Stimulated activated CD4-positive, alpha-beta T cell treated with anti-CD3 and anti-CD28 coated beads, Interleukin-4, amount 100 ng/mL, for 24 hours (primary cell): ENCODE results near the gene TFF1.
"Not testable (repeated sequence)": the region's sequence is repeated elsewhere in the genome, so short reads cannot be mapped to it uniquely, and the experiment has no call there.

Experiments
- DNase-seq: peaks from one replicate; pipeline ENCODE4 v3.0.0-alpha.2; 2020

The TFF1 gene

DNA sequence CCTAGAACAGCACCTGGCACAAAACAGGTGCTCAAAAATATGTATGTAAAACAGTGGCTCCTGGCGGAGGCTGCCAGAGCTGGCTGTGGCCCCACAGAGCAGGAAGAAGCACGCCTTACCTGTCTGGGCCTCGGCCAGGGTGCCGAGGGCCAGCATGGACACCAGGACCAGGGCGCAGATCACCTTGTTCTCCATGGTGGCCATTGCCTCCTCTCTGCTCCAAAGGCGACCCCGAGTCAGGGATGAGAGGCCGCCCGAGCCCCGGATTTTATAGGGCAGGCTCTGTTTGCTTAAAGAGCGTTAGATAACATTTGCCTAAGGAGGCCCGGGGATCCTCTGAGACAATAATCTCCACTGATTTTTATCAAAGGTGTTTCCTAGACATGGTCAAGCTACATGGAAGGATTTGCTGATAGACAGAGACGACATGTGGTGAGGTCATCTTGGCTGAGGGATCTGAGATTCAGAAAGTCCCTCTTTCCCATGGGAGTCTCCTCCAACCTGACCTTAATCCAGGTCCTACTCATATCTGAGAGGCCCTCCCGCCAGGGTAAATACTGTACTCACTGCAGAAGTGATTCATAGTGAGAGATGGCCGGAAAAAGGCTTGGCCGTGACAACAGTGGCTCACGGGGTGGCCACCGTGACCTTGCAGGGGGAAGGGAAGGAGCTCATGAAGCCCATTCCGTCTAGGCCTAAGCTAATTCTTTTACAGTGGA, at the start of gene TFF1:
TSS of gene TFF1 (minus strand) at position 244 of the 719 bp plus-strand sequence. CDS start at position 204, 40 bp downstream.
- DNase-seq, result no peak

DNA sequence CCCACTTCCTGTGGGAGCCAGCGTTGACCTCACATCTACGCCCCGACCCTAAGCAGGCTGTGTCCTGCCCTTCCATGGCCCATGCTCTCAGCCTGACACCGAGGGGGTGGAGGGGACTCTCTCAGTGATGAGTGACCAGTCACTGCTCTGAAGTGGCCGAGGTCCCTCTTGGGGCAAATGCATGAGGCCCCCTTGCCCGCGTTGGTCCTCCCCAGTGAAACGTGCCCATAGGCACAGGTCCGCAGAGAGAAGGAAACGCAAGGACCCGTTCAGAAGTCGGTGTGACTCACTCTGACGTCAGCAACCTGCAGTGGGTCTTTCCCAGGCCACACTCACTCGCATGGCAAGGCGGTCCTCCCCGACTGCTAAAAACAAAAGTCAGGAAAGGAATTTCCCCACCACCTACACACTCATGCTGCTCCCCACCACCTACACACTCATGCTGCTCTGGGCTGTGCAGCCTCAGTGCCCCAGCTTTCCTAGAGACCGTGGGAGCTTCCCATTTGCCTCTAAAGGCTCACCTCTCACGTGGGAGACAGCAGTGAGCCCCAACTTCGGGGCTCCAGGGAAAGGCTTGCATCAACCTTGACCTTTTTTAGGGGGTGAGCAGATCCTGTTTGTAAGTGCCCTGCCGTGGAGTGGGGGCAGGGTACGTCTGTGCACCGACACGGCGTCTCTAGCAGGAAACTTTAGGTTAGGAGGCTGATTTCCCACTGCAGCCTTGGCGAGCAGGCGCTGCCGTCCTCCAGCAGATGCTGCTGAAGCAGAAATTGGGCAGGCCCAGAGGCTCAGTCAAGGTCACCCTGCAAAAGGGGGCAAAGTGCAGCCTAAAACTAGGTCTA, 48.8 kb upstream of the TFF1 start:
- peak; percentile 97 for DNase-seq

DNA sequence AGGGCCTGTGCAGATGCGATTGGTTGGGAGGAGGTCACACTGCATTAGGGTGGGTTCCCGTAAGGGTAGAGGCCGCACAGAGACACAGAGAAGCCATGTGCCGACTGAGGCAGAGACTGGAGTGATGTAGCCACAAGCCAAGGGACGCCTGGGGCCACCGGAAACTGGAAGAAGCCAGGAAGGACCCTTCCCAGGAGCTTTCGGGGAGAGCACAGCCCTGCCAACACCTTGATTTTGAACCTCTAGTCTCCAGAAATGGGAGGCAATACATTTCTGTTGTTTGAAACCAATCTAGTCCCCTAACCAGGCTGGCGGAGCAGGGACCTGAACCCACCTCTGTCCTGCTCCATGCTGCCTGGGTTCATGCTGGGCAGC, 48.2 kb upstream of the TFF1 start:
- no peak for DNase-seq

DNA sequence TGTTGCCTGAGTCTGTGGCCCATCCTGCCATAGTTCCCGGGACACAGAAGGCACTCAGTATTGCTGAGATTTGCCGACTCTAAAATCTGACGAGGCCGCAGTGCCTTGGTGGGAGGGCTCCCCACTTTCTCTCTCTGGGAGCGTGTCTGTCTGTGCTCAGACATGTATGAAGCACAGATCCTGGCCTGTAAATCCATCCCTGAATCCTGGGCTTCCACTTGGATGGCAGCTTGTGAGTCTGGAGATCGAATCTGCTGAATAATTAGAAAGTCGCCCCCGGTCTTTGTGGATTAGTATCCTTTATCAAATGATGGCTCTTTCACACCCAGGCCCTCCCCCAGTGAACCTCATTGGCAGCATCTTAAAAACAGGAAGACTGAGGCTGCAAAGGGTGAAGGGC, 47.7 kb upstream of the TFF1 start:
- DNase-seq, result no peak

DNA sequence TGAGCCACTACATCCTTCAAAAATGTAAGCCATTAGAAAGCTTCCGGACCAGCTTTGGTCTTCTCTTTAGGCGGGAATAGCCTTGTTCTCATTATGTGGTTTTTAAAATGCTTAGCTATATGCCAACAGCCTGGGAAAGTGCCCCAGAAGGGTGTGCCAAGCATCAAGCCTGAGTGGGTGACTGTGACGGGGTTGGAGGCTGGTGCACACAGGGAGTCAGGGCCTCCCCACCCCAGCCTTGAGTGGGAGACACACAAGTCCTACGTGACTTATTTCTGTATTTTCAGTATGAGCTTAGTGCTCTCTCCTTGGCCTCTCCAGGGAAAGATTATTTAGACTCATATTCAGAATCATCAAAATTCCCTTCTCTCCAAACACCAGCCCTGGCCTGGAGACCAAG, 47.2 kb upstream of the TFF1 start:
- DNase-seq, result peak; percentile 66

DNA sequence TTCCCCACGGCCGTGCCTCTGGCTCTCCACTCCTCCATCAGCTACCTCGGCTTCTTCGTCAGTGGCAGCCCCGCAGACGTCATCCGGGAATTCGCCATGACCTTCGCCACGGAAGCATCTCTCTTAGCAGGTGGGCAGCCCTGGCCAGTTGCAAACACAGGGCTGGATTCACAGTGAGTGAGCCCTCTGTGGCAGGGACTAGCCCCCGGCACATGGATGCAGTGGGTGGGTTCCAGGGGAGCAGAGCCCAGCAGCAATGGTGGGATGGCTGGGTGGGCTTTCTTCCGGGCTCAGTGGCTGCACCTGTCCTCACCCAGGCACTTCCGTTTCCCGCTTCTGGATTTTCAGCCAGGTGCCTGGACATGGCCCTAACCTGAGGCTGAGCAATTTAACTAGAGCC, 46.8 kb upstream of the TFF1 start:
- DNase-seq, result no peak

DNA sequence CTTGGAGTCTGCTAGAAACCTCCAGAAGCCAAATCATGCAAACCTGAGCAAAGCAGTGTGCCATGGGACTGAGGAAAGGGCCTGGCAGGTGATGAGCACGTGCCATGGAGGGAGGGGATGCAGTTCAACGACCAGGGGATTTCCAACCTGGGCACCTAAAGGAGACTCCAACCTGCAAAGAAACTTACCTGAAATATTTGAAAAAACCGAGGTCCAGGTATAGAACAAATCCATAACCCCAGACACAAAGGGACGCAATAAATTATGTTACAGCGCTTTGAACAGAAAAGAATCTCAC, 46.2 kb upstream of the TFF1 start:
- no peak for DNase-seq

DNA sequence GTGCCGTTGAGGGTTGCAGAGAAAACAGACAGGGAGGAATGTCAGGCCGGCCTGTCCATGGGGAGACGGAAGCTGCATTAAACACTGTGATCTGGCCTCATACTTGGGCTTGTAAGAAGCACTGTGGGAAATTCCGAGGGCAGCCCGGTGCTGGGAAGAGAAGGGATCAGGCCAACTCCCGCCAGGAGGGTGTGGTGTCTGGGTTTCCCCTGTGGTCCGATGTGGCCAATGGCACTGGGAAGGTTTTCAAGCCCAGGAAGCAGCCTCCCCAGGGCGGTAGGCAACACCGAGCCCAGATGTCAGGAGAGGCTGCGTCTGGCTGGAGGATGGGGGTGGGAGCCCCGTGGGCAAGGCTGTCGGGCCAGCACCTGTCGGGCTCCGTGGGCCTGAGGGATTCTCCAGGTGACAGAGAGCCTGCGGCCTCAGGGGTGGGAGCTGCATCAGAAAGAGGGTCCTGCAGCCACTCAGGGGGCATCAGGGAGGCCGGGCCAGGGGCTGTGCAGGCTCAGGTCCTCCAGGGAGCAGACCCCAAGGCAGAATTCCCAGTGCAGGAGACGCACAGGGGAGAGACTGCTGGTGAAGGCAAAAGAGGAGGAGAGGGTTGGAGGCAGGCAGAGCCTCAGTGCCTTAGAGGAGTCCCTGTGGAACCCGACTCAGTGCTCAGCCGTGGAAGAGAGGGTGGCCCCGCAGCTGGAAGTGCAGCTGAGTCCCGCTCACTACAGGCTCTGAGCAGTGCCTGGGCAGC, 45.7 kb upstream of the TFF1 start:
- DNase-seq, result no peak

DNA sequence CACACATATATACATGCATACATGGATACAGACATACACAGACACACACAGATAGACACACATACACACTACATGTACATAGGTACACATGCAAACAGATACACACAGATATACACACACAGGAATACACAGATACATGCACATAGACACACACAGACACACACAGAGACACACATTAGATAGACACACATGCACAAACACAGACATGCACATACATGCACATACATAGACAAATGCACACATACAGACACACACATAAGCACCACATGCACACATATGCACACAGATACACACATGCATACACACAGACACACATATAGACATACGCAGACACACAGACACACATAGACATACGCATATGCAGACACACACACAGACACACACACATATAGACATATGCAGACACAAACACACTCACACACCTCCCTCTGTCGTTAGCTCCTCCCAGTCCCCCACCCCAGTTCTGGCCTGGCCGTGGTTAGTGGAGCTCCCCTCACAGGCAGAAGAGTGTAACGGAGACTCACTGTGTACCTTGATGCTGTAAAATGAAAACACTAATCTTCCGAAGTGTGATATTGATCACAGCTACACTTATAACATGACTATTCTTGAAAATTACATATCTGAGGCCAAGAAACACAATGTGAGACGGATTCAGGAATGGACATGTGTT, 45.0 kb upstream of the TFF1 start:
- peak; percentile 48 for DNase-seq

DNA sequence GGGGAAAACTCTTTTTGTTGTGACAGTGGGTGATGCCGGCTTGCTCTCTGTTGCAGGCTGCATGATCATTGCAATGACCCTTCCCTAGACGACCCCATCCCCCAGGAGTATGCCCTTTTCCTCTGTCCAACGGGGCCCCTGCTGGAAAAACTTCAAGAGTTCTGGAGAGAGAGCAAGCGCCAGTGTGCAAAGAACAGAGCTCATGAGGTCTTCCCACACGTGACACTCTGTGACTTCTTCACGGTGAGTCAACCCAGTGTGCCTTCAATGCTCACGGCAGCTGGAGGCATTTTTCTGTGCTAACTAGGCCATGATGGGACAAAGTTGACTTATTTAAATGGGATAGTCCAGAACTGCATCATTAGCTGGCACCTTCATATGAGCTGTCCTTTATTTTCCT, 43.0 kb upstream of the TFF1 start:
- DNase-seq, result no peak

DNA sequence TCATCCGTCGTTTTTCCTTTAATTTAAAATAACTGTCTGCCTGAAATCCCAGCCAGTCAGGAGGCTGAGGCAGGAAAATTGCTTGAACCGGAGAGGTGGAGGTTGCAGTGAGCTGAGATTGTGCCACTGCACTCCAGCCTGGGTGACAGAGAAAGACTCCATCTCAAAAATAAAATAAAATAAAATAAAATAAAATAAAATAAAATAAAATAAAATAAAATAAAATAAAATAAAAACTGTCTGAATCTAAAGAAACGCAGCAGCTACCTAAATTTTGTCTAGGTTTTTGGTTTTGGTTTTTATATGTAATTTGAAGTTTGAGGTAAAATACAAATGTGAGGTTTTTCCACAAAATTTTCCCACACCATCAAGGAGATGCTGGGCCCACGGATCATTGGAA, 42.4 kb upstream of the TFF1 start:
- DNase-seq, result not testable (repeated sequence)

DNA sequence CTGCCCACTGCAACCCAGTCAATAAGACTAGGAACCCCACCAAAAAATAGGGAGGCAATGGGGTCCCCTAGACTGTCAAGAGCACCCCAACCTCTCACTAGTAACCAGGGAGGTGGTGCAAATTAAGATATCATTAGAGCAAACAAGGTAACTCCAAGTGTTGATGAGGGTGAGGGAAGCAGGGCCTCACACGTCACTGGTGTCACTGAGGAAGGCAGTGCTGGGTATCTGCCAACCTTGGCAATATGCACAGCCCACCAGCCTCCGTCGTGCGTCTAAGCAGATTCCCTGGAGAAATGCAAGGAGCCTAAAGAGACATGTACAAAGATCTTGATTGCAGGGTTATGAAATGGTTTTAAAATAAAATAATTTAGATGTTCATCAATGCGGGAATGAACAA, 41.1 kb upstream of the TFF1 start:
- no peak for DNase-seq

DNA sequence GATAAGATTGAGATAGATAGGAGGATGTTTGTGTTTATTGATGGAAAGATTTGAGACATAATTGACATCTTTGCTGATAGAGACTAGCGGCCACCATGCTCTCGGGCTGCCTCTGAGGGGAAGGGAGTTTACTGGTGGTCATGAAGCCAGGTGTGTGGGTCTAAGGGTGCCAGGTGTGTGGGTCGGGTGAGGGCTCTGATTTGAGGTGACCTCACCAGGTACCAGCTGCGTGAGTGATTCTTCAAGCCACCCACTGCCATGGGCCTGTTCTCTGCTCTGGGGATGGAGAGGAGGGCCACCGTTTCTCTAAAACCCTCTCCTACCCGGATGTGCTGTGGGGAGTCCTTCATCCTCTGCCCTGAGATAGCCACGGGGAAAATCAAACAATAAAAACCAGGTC, 40.5 kb upstream of the TFF1 start:
- no peak for DNase-seq

DNA sequence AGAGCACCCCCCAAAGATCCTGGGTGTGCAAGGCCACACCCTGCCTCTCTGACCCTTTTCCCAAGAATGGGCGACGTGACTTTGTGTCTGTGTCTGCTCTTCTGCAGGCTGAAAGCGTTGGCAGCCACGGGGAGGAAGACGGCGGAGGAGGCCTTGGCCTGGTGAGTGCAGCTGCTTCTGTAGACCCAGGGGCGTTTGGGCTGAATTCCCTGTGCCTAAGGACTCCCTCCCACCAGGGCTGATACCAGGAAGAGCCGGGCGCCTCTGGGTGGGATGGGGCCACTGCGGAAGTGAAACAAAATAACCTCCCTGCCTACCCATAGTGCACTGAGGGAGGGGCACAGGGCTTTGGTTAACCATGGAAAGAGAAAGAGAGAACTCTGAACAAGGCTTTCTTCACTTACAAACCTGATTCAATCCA, 39.9 kb upstream of the TFF1 start:
- DNase-seq, result peak; percentile 62

DNA sequence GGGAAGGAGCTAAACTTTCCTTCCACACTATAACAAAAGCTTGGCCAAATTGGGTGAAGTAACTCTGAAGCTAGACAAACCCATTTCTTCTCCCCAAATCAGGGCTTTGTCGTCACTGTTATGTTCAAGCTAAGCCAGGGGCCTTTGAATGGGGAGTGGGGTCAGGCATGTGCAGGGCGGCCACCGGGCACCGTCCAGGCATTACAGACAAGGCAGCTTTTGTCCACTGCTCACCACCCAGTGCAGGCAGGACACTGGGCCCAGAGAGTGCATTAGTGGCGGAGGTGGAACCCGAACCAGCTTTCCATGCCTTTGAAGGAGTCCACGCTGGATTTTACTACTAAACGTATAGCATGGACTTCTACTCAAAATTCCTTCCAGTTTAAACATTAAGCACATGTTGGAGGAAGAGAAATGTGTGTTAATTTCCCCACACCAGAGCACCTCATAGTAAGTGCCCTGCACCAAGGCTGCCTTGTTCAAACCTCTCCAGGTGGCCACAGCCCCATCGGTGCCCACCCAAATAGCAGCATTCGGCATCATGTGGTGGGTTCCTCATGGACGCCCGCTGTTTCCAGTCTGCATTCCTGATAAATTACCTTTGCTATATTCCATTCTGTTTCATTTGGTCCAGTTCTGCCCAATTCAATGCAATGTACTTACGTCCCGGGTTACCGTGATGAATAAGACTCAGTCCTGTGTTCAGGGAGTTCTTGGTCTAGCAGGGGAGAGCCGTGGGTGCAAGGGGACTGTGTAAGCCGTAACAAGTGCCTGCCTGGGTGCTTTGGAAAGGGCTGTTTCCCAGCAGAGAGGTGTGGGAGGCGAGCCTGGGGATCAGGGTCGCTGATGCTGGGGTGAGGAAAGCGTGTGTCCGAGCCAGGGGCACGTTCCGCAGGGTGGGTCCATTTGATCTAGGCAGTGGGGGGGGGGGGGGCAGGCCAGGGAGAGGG, 39.0 kb upstream of the TFF1 start:
- no peak for DNase-seq

DNA sequence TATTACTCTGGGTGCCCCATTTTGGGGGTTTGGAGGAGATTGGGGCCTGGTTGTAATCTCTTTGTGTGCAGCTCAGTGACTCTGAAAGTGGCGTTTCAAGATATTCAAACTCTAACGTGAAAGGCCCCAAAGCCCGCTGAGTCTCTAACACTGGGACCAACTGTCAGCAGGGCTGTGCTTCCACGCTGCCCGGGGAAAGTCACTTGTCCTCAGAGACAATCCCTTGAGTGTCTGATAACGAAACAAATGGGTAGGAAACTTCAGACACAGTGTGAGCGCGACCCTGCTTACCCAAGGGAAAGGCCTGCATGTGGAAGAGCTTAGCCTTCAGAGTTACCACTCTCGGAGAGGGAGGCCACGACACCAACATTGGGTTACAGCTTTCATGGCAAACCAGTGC, 38.2 kb upstream of the TFF1 start:
- peak; percentile 30 for DNase-seq

DNA sequence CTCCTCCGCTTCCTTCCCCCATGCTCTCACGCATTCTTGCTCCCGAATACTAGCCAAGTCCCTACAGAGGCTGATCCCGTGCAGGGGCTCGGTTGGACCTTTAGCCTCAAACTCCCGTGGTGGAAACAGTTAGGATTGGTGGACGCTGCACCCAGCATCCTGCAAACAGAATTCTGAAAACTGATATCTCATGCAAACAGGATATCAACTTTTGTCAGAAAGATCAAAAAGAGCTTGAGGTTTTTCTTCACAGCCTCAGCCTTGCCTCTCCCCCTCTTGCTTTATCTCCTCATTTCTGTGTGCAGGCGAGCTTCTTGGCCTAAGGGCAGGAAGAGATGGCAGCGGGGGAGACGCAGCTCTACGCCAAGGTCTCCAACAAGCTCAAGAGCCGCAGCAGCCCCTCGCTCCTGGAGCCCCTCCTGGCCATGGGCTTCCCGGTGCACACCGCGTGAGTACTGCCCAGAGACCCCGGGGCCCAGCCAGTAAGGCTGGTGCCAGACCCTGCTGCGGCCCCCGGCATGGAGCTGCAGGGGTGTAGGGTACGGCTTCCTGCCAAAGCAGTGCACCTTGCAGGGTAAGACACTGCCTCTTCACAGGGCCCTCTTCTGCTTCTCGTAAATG, 37.4 kb upstream of the TFF1 start, which contains the start of gene UBASH3A:
TSS of gene UBASH3A (plus strand) at position 292 of the 621 bp plus-strand sequence. CDS start at position 336, 44 bp downstream.
- DNase-seq, result peak; percentile 39

DNA sequence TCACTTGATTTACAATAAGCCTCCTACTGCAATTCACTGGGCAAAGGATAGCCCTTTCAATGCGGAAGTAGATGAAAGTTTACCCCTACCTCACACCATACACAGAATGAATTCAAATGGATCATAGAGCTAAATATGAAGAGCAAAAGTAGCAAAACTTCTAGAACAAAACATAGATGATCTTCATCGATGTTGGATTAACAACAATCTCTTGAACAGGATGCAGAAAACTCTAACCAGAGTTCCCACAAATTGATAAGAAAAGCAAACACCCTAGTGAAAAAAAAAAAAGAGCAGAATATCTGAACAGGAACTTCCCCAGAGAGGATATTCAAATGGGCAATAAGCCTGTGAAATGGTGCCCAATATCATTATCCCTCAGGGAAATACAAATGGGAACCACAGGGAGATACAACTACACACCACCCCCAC, 35.5 kb upstream of the TFF1 start:
- no peak for DNase-seq

DNA sequence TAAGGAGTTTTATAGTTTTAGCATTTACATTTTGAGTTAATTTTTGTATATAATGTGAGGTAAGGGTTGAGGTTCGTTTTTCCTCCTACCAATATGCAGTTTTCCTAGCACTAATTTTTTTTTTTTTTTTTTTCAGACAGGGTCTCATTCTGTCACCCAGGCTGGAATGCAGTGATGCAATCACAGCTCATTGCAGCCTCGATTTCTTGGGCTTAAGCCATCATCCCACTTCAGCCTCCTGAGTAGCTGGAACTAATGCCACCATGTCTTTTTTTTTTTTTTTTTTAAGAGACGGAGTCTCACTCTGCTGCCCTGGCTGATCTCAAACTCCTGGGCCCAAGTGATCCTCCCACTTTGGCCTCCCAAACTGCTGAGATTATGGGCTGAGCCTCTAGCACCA, 34.8 kb upstream of the TFF1 start:
- DNase-seq, result no peak

DNA sequence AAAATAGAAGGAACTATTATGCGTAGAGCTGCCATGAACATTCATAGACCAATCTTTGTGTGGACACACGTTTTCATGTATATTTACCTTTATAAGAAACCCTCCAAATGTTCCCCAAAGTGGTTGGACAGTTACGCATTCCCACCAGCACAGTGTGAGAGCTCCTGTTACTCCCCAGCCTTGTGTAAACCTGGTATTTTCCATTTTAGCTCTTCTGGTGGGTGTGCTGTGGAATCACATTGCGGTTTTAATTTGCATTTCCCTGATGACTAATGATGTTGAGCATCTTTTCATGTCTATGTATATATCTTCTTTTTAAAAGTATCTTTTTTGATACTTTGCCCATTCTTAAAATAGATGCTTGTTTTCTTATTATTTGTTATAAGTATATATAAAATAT, 34.2 kb upstream of the TFF1 start:
- peak; percentile 48 for DNase-seq

DNA sequence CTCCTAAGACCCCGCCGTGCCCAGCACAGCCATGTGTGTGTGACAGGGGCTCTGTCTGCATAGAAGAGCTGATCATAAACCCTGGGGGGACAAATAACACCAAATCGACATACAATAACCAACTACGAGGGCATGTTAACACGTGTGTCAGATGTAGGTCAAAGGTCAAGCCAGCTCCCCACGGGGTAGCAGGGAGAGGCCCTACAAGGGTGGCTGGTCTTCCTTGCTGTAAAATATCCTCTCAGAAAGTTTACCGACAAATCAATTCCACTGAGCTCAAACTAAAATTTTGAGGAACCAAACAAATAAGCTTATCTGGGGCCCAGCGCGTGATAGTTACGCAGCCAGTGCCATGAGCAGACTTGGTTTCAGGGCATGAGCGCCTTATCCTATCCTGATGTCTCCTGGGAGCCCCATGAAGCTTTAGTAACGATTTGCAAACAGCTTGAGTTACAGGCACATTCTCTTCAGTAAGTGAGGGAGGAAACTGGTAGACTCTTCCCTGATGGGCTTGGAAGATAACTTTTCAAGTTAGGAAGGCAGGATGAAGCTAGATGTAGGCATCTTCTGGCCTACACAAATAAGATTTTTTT, 32.2 kb upstream of the TFF1 start:
- no peak for DNase-seq
